Activated CD4-positive, alpha-beta memory T cell treated with anti-CD3 and anti-CD28 coated beads for 36 hours (primary cell): ENCODE results near the gene MAD1L1. TPM values are rescaled to one million over a fixed set of nuclear protein-coding genes. Genes with fewer than 3 reads are reported as not detected.

Experiments
- CTCF ChIA-PET: fragments of 350-600 bp; sonication (Branson Sonifier 250); formaldehyde crosslinking; loops from one replicate; lab custom pipeline; 2021; ENCODE audit warnings: antibody characterized with exemption, inconsistent platforms; lab: Charles Lee
- POLR2A ChIA-PET: fragments of 350-600 bp; sonication (Branson Sonifier 250); formaldehyde crosslinking; loops from one replicate; lab custom pipeline; 2021; ENCODE audit warnings: antibody characterized with exemption; lab: Charles Lee
- DNase-seq: peaks from one replicate; pipeline ENCODE4 v3.0.0-alpha.2; 2020
- H3K27ac Mint-ChIP-seq: one replicate; pipeline ENCODE4 v1.8.0; 2021; ENCODE audit warnings: mixed read lengths
- H3K27me3 Mint-ChIP-seq: one replicate; pipeline ENCODE4 v1.8.0; 2021; ENCODE audit warnings: mixed read lengths
- H3K36me3 Mint-ChIP-seq: one replicate; pipeline ENCODE4 v1.8.0; 2021; ENCODE audit warnings: mixed read lengths
- H3K4me1 Mint-ChIP-seq: one replicate; pipeline ENCODE4 v1.8.0; 2021; ENCODE audit warnings: low read depth, mixed read lengths
- H3K4me3 Mint-ChIP-seq: one replicate; pipeline ENCODE4 v1.8.0; 2021; ENCODE audit warnings: mild to moderate bottlenecking, mixed read lengths
- H3K9me3 Mint-ChIP-seq: one replicate; pipeline ENCODE4 v1.8.0; 2021; ENCODE audit warnings: mixed read lengths
- intact Hi-C: fragments of 100-400 bp; cut with micrococcal nuclease; formaldehyde crosslinking; loops from one replicate; pipeline ENCODE4 v1.15.1; 2023
- total RNA-seq, 2 experiments: library from RNA; stranded (reverse); gene quantifications; one replicate each; pipeline ENCODE4 v1.2.3, GENCODE V29; 2021

MAD1L1 gene
- total RNA-seq, 2 experiments from 2014 or later: 44.4 to 47.8 TPM

- Mint-ChIP-seq H3K4me1 (peaks cover 4% of the 10 kb centered on the region), H3K27me3 (no peaks in the 10 kb centered on the region), H3K4me3 (no peak overlapping the region), H3K9me3 (no peaks in the 10 kb centered on the region), H3K27ac (no peak overlapping the region), H3K36me3 (peaks cover 40% of the 10 kb centered on the region)
- ChIA-PET POLR2A (no interaction called here), CTCF (no interaction called here)
- DNase-seq: no peak
- intact Hi-C loops: no loop called here
These were observed 21.4 kb downstream of the MAD1L1 start for GRCh38 chr7:2211259-2211880.

GRCh38 chr7:2210551-2211258 lies 22.0 kb downstream of the MAD1L1 start:
- intact Hi-C loops: no loop called here
- POLR2A ChIA-PET: no interaction called here

GRCh38 chr7:2209961-2210323 lies 22.8 kb downstream of the MAD1L1 start:
- intact Hi-C loops: no loop called here
- no peak overlapping the region for H3K27ac Mint-ChIP-seq
- POLR2A ChIA-PET: no interaction called here

More at GRCh38 chr7:2210551-2211258, 22.0 kb downstream of the MAD1L1 start:
- H3K4me1 Mint-ChIP-seq: peaks cover 4% of the 10 kb centered on the region
- no peaks in the 10 kb centered on the region for H3K27me3 Mint-ChIP-seq
- H3K9me3 Mint-ChIP-seq: no peaks in the 10 kb centered on the region
- DNase-seq: no peak
- CTCF ChIA-PET: no interaction called here
- no peak overlapping the region for H3K4me3 Mint-ChIP-seq
- H3K27ac Mint-ChIP-seq: no peak overlapping the region
- peaks cover 35% of the 10 kb centered on the region for H3K36me3 Mint-ChIP-seq

GRCh38 chr7:2209146-2209960 lies 23.4 kb downstream of the MAD1L1 start:
- Mint-ChIP-seq H3K36me3 (peaks cover 28% of the 10 kb centered on the region), H3K9me3 (no peaks in the 10 kb centered on the region), H3K27me3 (no peaks in the 10 kb centered on the region), H3K27ac (no peak overlapping the region), H3K4me3 (no peak overlapping the region), H3K4me1 (no peaks in the 10 kb centered on the region)
- ChIA-PET CTCF (interaction anchor here (0.6 to 3.3 kb wide), 5 partner anchors 14 to 630 kb away, joined by 3 to 12 read pairs (median 3); no protein-coding TSS in a partner anchor), POLR2A (no interaction called here)
- intact Hi-C loops: no loop called here
- peak; percentile 58 for DNase-seq

More at GRCh38 chr7:2209961-2210323, 22.8 kb downstream of the MAD1L1 start:
- Mint-ChIP-seq H3K9me3 (no peaks in the 10 kb centered on the region), H3K4me3 (no peak overlapping the region), H3K27me3 (no peaks in the 10 kb centered on the region), H3K4me1 (peaks cover 4% of the 10 kb centered on the region), H3K36me3 (peaks cover 30% of the 10 kb centered on the region)
- no peak for DNase-seq
- CTCF ChIA-PET: interaction anchor here (0.6 to 1.2 kb wide), 4 partner anchors 120 to 631 kb away, joined by 3 to 4 read pairs (median 3); no protein-coding TSS in a partner anchor

GRCh38 chr7:2208712-2209111 lies 24.0 kb downstream of the MAD1L1 start:
- no peak overlapping the region for H3K4me3 Mint-ChIP-seq
- no peak overlapping the region for H3K27ac Mint-ChIP-seq
- ChIA-PET CTCF (interaction anchor here (3.3 kb wide), 1 partner anchor 13 kb away, joined by 12 read pairs; no protein-coding TSS in a partner anchor), POLR2A (no interaction called here)
- intact Hi-C loops: no loop called here
- no peak for DNase-seq
- no peaks in the 10 kb centered on the region for H3K27me3 Mint-ChIP-seq
- H3K36me3 Mint-ChIP-seq: peaks cover 24% of the 10 kb centered on the region
- no peaks in the 10 kb centered on the region for H3K9me3 Mint-ChIP-seq
- H3K4me1 Mint-ChIP-seq: no peaks in the 10 kb centered on the region

- intact Hi-C loops: no loop called here
- Mint-ChIP-seq H3K4me1 (no peaks in the 10 kb centered on the region), H3K36me3 (peaks cover 12% of the 10 kb centered on the region), H3K4me3 (no peak overlapping the region), H3K27me3 (no peaks in the 10 kb centered on the region), H3K27ac (no peak overlapping the region), H3K9me3 (no peaks in the 10 kb centered on the region)
- ChIA-PET POLR2A (no interaction called here), CTCF (no interaction called here)
- DNase-seq: no peak
These were observed 27.5 kb downstream of the MAD1L1 start for GRCh38 chr7:2205036-2205780.

GRCh38 chr7:2204446-2204845 lies 28.3 kb downstream of the MAD1L1 start:
- Mint-ChIP-seq H3K4me3 (no peak overlapping the region), H3K27ac (no peak overlapping the region), H3K27me3 (no peaks in the 10 kb centered on the region), H3K36me3 (peaks cover 13% of the 10 kb centered on the region), H3K4me1 (no peaks in the 10 kb centered on the region), H3K9me3 (no peaks in the 10 kb centered on the region)
- CTCF ChIA-PET: no interaction called here
- POLR2A ChIA-PET: no interaction called here
- intact Hi-C loops: no loop called here
- no peak for DNase-seq

GRCh38 chr7:2203766-2204300 lies 28.9 kb downstream of the MAD1L1 start:
- ChIA-PET CTCF (no interaction called here), POLR2A (no interaction called here)
- intact Hi-C loops: no loop called here
- H3K4me3 Mint-ChIP-seq: no peak overlapping the region
- DNase-seq: no peak
- no peaks in the 10 kb centered on the region for H3K27me3 Mint-ChIP-seq
- H3K4me1 Mint-ChIP-seq: no peaks in the 10 kb centered on the region
- H3K9me3 Mint-ChIP-seq: no peaks in the 10 kb centered on the region
- no peak overlapping the region for H3K27ac Mint-ChIP-seq
- H3K36me3 Mint-ChIP-seq: peaks cover 14% of the 10 kb centered on the region

GRCh38 chr7:2202901-2203765 lies 29.6 kb downstream of the MAD1L1 start:
- POLR2A ChIA-PET: no interaction called here
- DNase-seq: no peak
- intact Hi-C loops: no loop called here
- Mint-ChIP-seq H3K9me3 (no peaks in the 10 kb centered on the region), H3K4me3 (no peak overlapping the region), H3K4me1 (no peaks in the 10 kb centered on the region), H3K27ac (no peak overlapping the region), H3K27me3 (no peaks in the 10 kb centered on the region), H3K36me3 (peaks cover 12% of the 10 kb centered on the region)
- CTCF ChIA-PET: no interaction called here

- POLR2A ChIA-PET: no interaction called here
- CTCF ChIA-PET: no interaction called here
- H3K27ac Mint-ChIP-seq: no peak overlapping the region
- no peaks in the 10 kb centered on the region for H3K4me1 Mint-ChIP-seq
- DNase-seq: no peak
- no peak overlapping the region for H3K4me3 Mint-ChIP-seq
- H3K9me3 Mint-ChIP-seq: no peaks in the 10 kb centered on the region
- intact Hi-C loops: no loop called here
- peaks cover 9% of the 10 kb centered on the region for H3K36me3 Mint-ChIP-seq
- H3K27me3 Mint-ChIP-seq: no peaks in the 10 kb centered on the region
These were observed 30.4 kb downstream of the MAD1L1 start for GRCh38 chr7:2202361-2202761.
